ENCODE measurements around the gene CYTH1.

- no peak for TF ChIP-seq CTCF (IDR thresholded peaks at IDR 0.05)
- TF ChIP-seq POLR2A (IDR thresholded peaks at IDR 0.05), result no peak
Measured at GRCh38 chr17:78715876-78716275, 66.2 kb downstream of the CYTH1 start.

All from adrenal gland (tissue), 5 donors.